Breast epithelium (tissue), 4 donors: ENCODE results near the gene BEND3. TPM values are rescaled to one million over a fixed set of nuclear protein-coding genes. Genes with fewer than 3 reads are reported as not detected.

Experiments
- DNase-seq, 2 donors: peaks; one replicate each; pipeline ENCODE4 v3.0.0-alpha.2; 2019; ENCODE audit warnings: low spot score in 2 of 2
- H3K27ac ChIP-seq, 2 donors: fragments of 200-600 bp; sonication (generic) in 1 of 2; one replicate each; pipeline ENCODE4 v1.5.1; 2016 to 2019; ENCODE audit warnings: mild to moderate bottlenecking in 1 of 2
- H3K27me3 ChIP-seq, 2 donors: fragments of 200-600 bp; sonication (generic) in 1 of 2; one replicate each; pipeline versions ENCODE4 v1.5.1 to v1.6.0; 2017 to 2019; ENCODE audit warnings: control low read depth in 1 of 2, mild to moderate bottlenecking in 1 of 2
- H3K36me3 ChIP-seq: fragments of 200-600 bp; one replicate; pipeline ENCODE4 v1.5.1; 2019
- H3K4me1 ChIP-seq, 2 donors: fragments of 200-600 bp; sonication (generic); one replicate each; pipeline ENCODE4 v1.5.1; 2016 to 2019; ENCODE audit warnings: control low read depth in 1 of 2
- H3K4me3 ChIP-seq, 3 donors: fragments of 200-600 bp; sonication (generic); 1 replicate in 2 of 3; 2 replicates in 1 of 3; pipeline ENCODE4 v1.5.1; 2016 to 2019; ENCODE audit warnings: mild to moderate bottlenecking in 3 of 3, moderate library complexity in 2 of 3
- H3K9me3 ChIP-seq, 2 donors: fragments of 200-600 bp; sonication (generic) in 1 of 2; one replicate each; pipeline ENCODE4 v1.5.1; 2016 to 2019; ENCODE audit warnings: control low read depth in 1 of 2
- POLR2A ChIP-seq: fragments of 450-650 bp; IDR thresholded peaks from one replicate; pipeline ENCODE4 v1.6.1; 2016; ENCODE audit warnings: antibody characterized with exemption, mild to moderate bottlenecking, moderate library complexity
- POLR2AphosphoS5 ChIP-seq, 3 donors: sonication (generic); formaldehyde crosslinking; IDR thresholded peaks; one replicate each; pipeline ENCODE4 v1.6.1; 2017; ENCODE audit warnings: antibody characterized with exemption in 3 of 3
- intact Hi-C: fragments of 100-400 bp; cut with DNase I; formaldehyde crosslinking; loops from one replicate; pipeline ENCODE4 v1.15.1; 2023; ENCODE audit warnings: low total_unique reads
- total RNA-seq, 3 donors: library from RNA; depleted of rRNA; stranded (reverse); fragments of >200 nt; gene quantifications; one replicate each; pipeline ENCODE4 v1.1.0, GENCODE V29; 2016
- TF ChIP-seq, protein P1 (sequence below), 3 donors: fragments of 450-650 bp; IDR thresholded peaks; one replicate each; pipeline ENCODE4 v1.5.1; 2016 to 2017; ENCODE audit warnings: antibody characterized with exemption in 3 of 3, mild to moderate bottlenecking in 3 of 3, moderate library complexity in 3 of 3

The BEND3 gene
- total RNA-seq, 3 donors from 2014 or later = 0.96 to 3.6 (median 2.5) TPM

DNA sequence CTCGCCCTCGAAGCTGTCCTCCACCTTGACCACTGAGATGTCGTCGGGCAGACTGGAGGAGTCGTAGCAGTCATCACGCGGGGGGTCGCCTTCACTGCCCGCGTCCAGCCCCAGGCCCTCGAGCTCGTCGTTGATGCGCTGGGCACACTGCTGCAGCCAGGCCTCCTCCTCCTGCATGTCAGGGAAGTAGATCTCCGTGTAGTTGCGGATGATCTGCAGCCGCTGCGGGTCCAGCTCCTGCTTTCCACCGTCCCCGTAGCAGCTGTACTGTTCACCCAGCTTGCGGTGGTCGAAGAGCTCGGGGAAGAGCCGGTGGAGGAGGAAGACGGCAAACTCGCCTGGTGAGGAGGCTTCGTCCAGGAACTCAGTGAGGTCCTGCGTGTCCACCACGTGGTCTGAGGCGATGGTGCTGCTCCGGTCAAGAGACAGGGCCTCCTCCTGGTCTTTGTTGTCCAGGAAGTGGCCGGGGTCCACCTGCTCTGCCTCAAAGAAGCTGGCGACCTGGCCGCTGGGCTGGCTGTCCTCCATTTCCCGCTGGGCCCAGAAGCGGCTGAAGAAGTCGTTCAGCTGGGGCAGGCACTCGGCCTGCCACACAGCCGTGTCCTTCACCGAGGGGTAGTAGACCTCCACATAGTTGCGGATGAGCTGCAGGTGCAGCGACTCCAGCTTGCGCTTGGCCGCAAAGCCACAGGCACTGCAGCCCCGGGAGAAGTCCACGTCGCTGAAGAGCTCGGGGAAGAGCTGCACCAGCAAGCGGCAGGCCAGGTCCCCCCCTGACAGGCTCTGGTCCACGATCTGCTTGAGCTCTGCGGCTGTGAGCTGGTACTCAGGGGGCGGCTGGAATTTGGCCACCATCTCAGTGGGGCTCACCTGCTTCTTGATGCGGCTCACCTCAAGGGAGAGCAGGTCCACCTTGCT is 45.4 kb downstream of the BEND3 start:
- TF ChIP-seq, protein P1, sequence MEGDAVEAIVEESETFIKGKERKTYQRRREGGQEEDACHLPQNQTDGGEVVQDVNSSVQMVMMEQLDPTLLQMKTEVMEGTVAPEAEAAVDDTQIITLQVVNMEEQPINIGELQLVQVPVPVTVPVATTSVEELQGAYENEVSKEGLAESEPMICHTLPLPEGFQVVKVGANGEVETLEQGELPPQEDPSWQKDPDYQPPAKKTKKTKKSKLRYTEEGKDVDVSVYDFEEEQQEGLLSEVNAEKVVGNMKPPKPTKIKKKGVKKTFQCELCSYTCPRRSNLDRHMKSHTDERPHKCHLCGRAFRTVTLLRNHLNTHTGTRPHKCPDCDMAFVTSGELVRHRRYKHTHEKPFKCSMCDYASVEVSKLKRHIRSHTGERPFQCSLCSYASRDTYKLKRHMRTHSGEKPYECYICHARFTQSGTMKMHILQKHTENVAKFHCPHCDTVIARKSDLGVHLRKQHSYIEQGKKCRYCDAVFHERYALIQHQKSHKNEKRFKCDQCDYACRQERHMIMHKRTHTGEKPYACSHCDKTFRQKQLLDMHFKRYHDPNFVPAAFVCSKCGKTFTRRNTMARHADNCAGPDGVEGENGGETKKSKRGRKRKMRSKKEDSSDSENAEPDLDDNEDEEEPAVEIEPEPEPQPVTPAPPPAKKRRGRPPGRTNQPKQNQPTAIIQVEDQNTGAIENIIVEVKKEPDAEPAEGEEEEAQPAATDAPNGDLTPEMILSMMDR (IDR thresholded peaks at IDR 0.05) = no peak
- TF ChIP-seq POLR2A = no peak
- no peak for TF ChIP-seq POLR2AphosphoS5 (IDR thresholded peaks at IDR 0.05)
- Histone ChIP-seq H3K4me3 (no peak overlapping the region), H3K27me3 (no peaks in the 10 kb centered on the region), H3K9me3 (no peaks in the 10 kb centered on the region), H3K4me1 (no peaks in the 10 kb centered on the region), H3K27ac (no peak overlapping the region), H3K36me3 (no peaks in the 10 kb centered on the region)
- DNase-seq = no peak
- intact Hi-C loops = no loop called here

GRCh38 chr6:107068691-107069630 is 46.4 kb downstream of the BEND3 start:
- no peak for TF ChIP-seq POLR2AphosphoS5 (IDR thresholded peaks at IDR 0.05)
- TF ChIP-seq POLR2A = no peak
- TF ChIP-seq, protein P1 (IDR thresholded peaks at IDR 0.05) = no peak
- Histone ChIP-seq H3K4me3 (no peak overlapping the region), H3K27ac (no peak overlapping the region), H3K27me3 (no peaks in the 10 kb centered on the region), H3K36me3 (no peaks in the 10 kb centered on the region), H3K9me3 (no peaks in the 10 kb centered on the region), H3K4me1 (no peaks in the 10 kb centered on the region)
- intact Hi-C loops = no loop called here
- no peak for DNase-seq

DNA sequence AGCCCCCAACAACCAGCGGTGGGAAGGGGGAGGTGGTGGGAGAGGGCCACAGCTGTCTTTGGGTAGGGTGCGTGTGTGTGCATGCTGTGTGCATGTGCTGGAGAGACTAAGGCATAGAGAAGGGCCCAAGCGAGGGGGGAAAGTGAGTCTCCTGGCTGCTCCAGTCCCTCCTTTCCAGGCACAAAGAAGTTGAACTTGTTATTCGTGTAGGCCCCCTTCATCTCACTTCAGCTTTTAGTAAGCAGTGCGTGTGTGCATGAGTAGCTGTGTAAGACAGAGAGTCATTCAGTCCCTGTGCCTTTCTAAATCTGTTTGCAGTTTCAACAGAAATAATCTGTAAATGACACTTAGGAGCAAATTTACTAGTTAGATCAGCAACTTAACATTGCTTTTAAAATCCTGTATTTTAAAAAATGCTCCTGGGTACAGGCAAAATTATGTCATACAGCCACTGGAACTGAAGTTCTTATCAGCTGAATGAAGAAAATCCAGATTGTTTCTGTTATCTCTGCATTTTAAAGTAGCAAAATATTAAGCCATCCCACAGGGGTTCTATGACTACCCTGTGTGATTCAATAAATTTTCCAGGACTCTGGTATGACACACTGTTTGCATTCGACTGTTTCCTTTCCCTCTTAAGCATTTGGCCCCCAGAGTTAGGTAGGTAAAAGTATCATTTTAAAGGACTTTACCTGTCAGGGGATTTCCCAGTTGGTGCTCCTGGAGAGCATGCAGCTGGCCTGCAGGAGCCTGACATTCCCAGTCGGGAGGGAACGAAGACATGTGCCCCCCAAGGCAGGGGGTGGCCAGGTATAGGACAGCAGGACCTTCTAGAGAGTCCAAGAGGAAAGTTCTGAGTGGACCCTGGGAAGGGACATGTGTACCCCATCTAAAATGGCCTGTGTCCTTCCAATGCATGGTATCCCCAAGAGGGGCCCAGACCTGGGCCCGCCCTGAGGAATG is 48.3 kb downstream of the BEND3 start:
- Histone ChIP-seq H3K9me3 (no peaks in the 10 kb centered on the region), H3K27ac (no peak overlapping the region), H3K4me1 (no peaks in the 10 kb centered on the region), H3K4me3 (no peak overlapping the region), H3K27me3 (no peaks in the 10 kb centered on the region), H3K36me3 (no peaks in the 10 kb centered on the region)
- intact Hi-C loops = no loop called here
- no peak for TF ChIP-seq POLR2A
- TF ChIP-seq, protein P1 (IDR thresholded peaks at IDR 0.05) = no peak
- no peak for TF ChIP-seq POLR2AphosphoS5 (IDR thresholded peaks at IDR 0.05)
- no peak for DNase-seq

DNA sequence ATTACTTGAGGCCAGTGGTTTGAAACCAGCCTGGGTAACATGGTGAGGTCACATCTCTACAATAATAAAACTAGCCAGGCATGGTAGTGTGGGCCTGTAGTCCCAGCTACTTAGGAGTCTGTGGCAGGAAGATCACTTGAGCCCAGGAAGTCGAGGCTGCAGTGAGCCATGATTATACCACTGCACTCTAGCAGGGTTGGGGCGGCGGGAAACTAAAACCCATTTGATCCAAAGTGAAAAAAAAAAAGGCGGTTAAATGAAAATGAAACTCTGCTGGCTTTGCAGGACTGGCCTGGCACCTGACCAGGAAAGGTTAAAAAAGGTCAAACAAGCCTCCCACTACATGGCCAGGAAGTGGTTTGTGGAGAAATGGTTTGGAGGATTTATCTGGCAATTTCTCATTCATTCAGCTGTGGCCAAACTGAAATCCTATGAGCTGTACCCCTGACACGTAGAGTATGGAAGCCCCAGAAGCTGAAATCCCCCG is 50.7 kb downstream of the BEND3 start:
- no peak for TF ChIP-seq POLR2A
- TF ChIP-seq, protein P1 (IDR thresholded peaks at IDR 0.05) = no peak
- TF ChIP-seq POLR2AphosphoS5 (IDR thresholded peaks at IDR 0.05) = no peak
- no peak overlapping the region for H3K27ac ChIP-seq
- H3K27me3 ChIP-seq = no peaks in the 10 kb centered on the region
- H3K4me3 ChIP-seq = peak overlapping the region in 1 of 3 donors; percentile 3
- no peaks in the 10 kb centered on the region for H3K9me3 ChIP-seq
- H3K36me3 ChIP-seq = no peaks in the 10 kb centered on the region
- no peak for DNase-seq
- H3K4me1 ChIP-seq = no peaks in the 10 kb centered on the region
- intact Hi-C loops = no loop called here
